ENCODE data around the gene GJA3.

- TF ChIP-seq CEBPB (IDR thresholded peaks at IDR 0.05; ENCODE audit: borderline replicate concordance in 1 of 2, low read depth in 2 of 2, low read length in 2 of 2) (no peak), POLR2AphosphoS2 (IDR thresholded peaks at IDR 0.05; ENCODE audit: low read depth, low read length) (no peak), JUNB (IDR thresholded peaks at IDR 0.05) (no peak), POLR2AphosphoS5 (IDR thresholded peaks at IDR 0.05; ENCODE audit: low read length) (no peak), SMC3 (IDR thresholded peaks at IDR 0.05; ENCODE audit: borderline replicate concordance, low read length) (no peak), CREB1 (IDR thresholded peaks at IDR 0.05; ENCODE audit: low read depth) (no peak), EZH2 (IDR thresholded peaks at IDR 0.05; ENCODE audit: borderline replicate concordance, control insufficient read depth, low read depth, low read length) (no peak), POU2F2 (IDR thresholded peaks at IDR 0.05; ENCODE audit: borderline replicate concordance, low read depth, low read length) (no peak), REST (IDR thresholded peaks at IDR 0.05; ENCODE audit: low read depth, low read length) (no peak), CTCF (IDR thresholded peaks at IDR 0.05 in 2 of 3, conservative IDR thresholded peaks at IDR 0.05 in 1 of 3; ENCODE audit: control insufficient read depth in 2 of 3, extremely low read depth in 1 of 3, insufficient read depth in 1 of 3, low read depth in 3 of 3, low read length in 3 of 3) (no peak), IKZF2 (IDR thresholded peaks at IDR 0.05) (no peak), MTA3 (IDR thresholded peaks at IDR 0.05; ENCODE audit: borderline replicate concordance, low read length) (no peak), POLR2A (IDR thresholded peaks at IDR 0.05; ENCODE audit: low read depth, low read length) (no peak)
Observed at GRCh38 chr13:20127262-20127561, 33.6 kb downstream of the GJA3 start.

Measured in GM12878 (cell line).